Left cardiac atrium (tissue), 4 donors: Measurements from ENCODE around the gene HLA-DOB. TPM values are rescaled to one million over a fixed set of nuclear protein-coding genes. Genes with fewer than 3 reads are reported as not detected.

Source experiments
- ATAC-seq, 2 donors: fragments of 200-7000 bp; cut with Tn5 transposase; one replicate each; pipeline ENCODE4 v1.9.1; 2020; ENCODE audit warnings: mild to moderate bottlenecking in 2 of 2, moderate library complexity in 2 of 2
- DNase-seq: peaks from one replicate; pipeline ENCODE4 v3.0.0-alpha.2; 2020
- intact Hi-C, 2 donors: fragments of 100-400 bp; cut with DNase I; formaldehyde crosslinking; loops; one replicate each; pipeline versions ENCODE4 v1.14.1 to v1.15.1; 2022 to 2023
- long read RNA-seq: library from polyadenylated mRNA; unstranded; transcript quantifications from one replicate; pipeline ENCODE4 v2.0.0, GENCODE V29; 2021
- total RNA-seq, 2 donors: library from RNA; stranded (reverse); fragmentation: NEBNext Ultra II Directional; extraction: Animal tissue kit (Norgen Biotek cat#: 25700); gene quantifications; one replicate each; pipeline ENCODE4 v1.2.1, GENCODE V29; 2021
- donor health status: DM: no; HTN: yes; CAD: no.
- donor health status: DM: no; HTN: yes; CAD: no; lungs with severe emphysema.
- donor health status: DM: yes; HTN: yes; CAD: no.
- donor health status: Dilated cardiomyopathy.

HLA-DOB gene
- under 1 TPM; 0.24 to 0.27 TPM for total RNA-seq
- long read RNA-seq, partial matches to known transcripts = 1 of 1 reads
- long read RNA-seq, other reads (novel, unspliced or antisense) = 0 of 1 reads

DNA sequence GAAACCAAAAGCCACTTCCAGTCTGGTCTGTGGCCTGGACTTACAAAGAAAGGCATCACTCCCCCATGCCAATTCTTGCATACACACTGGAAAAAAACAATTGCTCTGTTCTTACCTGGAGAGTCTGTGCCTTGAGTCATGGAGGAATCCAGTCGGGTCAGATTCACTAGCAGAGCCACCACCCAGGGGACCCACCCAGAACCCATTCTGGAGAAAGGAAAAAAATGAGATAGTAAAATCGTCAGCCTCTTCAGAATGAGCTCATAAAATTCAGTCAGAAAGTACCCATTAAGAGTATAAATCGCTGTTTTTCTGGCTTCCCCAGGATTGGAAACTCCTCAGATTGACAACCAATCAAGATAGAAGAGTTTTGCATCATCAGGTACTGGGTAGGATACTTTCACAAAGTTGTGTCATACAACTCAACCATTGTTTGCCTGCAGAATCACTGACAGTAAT, at the start of gene HLA-DOB:
Gene HLA-DOB, minus strand, starts transcription at position 257 of the 459 bp plus-strand sequence. Its CDS starts 51 bp downstream, at position 206.
- ATAC-seq (peak in 1 of 2 donors; percentile 31), DNase-seq (no peak)
- intact Hi-C loops = no loop called here

DNA sequence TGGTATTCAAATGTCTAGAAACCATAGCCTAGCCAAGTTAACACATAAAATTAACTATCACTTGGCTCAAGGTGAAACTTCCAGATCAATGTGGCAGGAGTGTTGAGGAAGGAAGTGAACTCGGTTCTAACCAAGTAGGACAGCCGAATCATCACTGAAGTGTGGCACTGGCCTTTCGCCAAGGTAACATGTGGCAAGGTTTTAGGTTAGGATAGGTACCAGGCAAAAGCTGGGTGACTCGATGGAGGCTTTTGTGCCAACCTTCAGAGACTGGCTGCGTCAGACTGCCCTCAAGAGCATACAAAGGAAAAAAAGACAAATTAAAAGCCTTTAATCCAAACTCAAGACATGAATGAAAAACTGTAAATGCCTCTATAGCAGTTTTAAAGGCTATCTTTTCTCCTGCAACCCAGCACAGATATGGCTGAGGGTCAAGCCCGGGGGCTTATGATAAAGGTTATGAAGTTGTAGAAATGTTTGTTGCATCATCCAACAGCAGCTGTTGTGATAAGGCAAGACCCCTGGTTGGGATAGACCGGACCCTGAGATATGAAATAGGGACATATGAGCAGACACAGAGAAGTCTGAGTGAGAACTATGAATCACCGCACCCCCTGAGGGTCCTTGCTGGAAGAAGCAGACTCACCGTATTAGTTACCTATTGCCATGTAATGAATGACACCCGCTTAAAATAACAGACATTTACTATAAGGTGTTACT, 49.1 kb upstream of the HLA-DOB start:
- no peak for ATAC-seq
- DNase-seq = no peak
- intact Hi-C loops = loop anchor here in 1 of 2 donors (5.0 kb wide), 2 partner anchors 39 to 454 kb away; no protein-coding TSS in a partner anchor

DNA sequence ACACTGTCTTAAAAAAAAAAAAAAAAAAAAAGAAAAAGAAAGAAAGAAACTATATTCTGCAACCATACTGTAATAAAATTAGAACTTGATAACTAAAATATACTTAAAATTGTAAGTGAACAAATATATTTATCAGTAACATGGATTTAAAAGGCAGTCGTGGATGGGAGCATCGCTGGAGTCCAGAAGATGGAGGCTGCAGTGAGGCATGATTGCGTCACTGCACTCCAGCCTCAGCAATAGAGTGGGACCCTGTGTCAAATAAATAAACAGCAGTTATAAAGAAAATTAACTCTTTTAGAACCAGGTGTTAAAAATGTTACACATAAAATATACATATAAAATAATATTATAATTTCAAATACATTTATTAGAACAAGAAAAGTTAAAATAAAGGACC, 45.9 kb upstream of the HLA-DOB start:
- no peak for ATAC-seq
- intact Hi-C loops = no loop called here
- no peak for DNase-seq

DNA sequence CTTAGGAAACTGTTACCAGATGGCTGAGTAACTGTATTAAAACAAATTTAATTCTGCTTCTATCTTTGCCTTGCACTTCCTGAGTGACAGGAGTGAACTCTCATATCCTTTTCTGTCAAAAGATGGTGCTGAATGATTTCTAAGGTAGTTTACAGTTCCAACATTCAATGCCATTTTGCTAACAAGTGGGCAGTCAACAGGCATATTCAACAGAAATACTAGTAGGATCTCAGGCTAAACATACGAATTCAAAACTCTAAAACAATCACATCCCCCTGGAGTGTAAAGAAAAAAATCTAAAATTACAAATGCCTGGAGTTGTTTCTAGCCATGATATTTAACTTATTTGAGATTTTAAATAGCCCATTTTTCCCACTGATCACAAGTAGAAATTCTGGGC, 43.9 kb upstream of the HLA-DOB start:
- intact Hi-C loops = no loop called here
- no peak for DNase-seq
- ATAC-seq = no peak

DNA sequence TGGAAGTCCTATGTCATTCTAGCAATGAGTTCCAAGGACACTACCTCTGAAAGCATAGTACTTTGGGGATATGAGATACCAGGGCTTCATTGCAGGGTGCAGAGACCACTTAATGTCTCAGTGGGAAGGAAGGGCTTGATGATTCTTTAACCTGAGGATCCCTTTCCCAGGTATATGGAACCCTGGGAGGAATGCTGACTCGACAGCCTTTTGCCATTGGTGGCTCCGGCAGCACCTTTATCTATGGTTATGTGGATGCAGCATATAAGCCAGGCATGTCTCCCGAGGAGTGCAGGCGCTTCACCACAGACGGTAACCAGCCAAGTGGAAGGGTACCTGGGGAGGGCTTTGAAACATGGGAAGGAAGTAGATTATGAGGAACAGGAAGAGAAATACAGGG, 41.4 kb upstream of the HLA-DOB start:
- no peak for DNase-seq
- intact Hi-C loops = no loop called here
- no peak for ATAC-seq

DNA sequence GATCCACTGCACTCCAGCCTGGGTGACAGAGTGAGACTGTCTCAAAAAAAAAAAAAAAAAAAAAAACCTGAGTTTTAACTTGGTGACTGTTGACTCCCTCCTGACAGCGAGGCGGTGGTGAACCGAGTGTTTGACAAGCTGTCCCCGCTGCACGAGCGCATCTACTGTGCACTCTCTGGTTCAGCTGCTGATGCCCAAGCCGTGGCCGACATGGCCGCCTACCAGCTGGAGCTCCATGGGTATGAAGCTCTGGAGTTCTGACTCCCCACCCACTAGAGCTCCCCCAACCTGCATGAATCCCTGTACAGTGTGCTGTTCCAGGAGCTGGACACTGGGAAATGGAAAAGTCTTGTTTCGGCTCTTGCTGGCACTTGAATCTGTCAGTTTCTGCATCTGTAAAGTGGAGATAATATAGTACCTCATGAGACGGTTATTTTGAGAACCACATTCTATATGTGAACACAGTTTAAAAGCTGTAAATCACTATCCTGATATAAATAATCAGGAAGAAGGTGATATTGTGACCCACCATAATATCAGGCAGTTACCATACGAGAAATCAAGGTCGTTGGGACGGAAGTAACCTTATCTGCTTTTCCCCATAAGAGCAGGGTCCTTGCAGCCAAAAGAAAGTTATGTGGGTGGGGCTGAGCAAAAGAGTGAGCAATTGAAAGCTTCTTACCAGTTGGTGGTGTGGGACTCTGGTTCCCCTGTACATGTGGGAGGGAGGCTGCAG, 40.5 kb upstream of the HLA-DOB start:
- intact Hi-C loops = no loop called here
- no peak for ATAC-seq

DNA sequence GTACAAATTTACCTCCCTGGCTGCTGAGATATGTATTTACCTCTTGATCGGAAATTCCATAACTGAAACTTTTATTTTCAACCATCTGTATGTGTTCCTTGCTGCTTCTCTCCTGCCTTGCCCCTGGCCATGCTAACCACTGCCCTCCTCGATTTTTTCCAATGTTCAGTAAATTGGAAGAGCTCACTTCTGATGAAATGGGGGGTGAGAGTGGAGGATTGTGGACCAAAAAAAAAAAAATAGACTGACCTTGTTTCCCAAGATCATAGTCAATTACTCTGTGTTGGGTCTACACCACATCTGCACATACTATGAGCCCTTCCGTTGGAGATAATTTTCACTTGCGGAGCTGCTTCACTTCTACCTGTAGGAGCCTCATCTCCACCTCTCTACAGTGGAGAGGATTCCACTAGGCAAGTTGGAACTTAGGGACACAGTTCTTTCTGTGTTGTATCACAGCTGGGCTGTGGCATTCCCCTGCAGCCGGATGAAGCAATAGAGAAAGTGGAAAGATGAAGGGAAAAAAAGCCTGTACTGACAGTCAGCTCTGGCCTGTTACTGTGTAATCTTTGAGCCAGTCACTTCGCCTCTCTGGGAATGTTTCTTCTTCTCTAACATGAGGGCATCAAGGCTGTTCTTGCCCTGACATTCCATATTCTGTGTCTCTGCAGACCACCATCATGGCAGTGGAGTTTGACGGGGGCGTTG, 38.8 kb upstream of the HLA-DOB start:
- DNase-seq (no peak), ATAC-seq (no peak)
- intact Hi-C loops = no loop called here

More for the DNA sequence above, 40.5 kb upstream of the HLA-DOB start:
- DNase-seq = no peak

DNA sequence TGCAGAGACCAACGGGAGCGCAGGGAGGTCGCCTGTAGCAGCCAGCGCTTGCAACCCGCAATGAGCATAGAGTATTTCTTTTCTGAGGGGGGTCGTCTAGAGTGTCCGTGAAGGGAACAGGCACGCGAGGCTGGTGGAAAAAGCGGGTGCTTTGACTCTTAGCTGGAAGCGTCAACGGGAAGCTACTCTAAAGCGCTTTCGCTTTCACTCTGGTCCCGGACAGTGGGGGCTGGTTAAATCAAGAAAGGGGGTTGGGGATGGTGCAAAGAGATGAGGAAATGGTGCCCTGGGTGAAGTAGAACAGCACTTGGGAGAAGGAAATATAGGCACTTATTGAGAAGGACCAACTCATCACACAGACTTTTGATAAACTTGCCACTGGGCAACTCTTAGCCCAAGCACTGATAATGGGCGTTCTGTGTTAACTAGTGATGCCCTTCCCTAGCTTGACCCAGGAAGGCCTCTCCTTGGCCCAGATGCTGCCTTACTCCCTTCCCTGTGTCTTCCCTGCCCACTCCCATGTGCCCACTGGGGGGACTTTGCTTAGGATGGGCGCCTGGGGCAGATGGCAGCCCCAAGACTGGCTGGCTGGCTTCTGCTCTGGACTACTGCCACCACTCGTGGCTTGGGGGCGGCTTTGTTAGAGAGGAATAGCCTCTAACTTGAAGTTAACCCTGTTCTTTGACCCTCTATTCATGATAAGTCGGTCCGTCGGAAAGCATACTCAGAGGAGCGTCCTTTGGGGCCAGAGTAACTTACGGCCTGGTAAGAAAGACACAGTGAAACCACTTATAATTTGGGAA, 37.8 kb upstream of the HLA-DOB start:
- ATAC-seq (peak; percentile 21 to 40), DNase-seq (peak; percentile 42)
- intact Hi-C loops = no loop called here

DNA sequence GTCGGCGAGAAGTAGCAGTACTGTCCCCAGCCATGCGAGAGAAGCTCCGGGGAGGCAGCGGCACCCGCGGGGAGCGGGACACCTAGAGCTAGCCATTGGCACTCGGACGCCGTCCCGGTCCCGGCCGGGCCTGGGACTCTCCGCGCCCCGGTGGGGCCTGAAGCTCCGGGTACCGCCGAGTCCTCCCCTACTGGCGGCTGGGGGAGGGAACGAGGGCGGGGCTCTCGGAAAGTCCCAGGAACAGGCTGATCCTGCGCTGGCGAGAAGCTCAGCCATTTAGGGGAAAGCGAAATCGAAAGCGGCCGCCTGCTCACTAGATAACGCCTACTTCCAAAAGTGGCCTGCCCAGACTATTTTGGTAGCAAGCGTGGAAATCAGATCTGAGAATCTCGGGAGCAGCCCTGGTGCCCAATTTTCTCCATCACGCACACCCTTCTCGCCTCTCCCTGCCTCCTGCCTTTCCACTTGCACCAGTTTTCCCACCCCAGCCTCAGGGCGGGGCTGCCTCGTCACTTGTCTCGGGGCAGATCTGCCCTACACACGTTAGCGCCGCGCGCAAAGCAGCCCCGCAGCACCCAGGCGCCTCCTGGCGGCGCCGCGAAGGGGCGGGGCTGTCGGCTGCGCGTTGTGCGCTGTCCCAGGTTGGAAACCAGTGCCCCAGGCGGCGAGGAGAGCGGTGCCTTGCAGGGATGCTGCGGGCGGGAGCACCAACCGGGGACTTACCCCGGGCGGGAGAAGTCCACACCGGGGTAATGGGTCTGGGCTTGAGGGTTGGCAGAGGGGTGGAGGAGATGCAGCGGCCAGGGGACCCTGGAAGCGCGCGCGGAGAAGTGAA, 37.0 kb upstream of the HLA-DOB start, which contains the start of the genes PSMB9 and TAP1:
Gene PSMB9, plus strand, starts transcription at position 652 of the 835 bp plus-strand sequence. Its CDS starts 38 bp downstream, at position 690.
Gene TAP1, minus strand, starts transcription at position 164 of the 835 bp plus-strand sequence. Its CDS starts 68 bp downstream, at position 96.
- ATAC-seq = peak; percentile 95
- DNase-seq = peak; percentile 97
- intact Hi-C loops = no loop called here

DNA sequence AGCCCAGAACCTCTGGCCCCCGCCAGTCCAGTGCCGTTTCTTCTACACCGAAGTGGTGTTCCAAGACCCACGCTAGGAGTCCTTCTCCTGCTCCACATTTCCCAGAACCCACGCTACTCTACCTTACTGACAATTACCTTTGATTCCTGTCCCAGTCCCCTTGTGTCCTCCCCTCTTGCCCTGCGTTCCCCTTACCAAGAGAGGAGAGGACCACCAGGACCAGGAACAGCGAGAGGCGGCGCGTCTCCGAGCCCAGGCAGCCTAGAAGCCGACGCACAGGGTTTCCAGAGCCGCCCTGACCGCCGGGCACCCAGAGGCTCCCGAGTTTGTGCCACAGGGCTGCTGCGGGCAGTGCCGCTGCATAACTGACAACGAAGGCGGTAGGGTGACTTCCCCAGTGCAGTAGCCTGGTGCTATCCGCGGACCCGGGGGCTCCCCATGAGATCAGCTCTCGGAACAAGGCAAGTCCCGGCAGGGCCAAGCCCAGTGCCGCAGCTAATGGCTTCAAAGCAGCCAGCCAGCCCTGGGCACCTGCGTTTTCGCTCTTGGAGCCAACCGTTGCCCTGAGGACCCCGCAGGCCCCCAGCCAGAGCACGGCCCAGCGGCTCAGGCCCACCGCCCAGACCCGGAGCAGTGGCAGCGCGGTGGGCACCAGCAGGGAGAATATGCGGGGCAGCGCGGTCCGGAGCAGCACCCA, 36.2 kb upstream of the HLA-DOB start:
- ATAC-seq (peak; percentile 35 to 45), DNase-seq (no peak)
- intact Hi-C loops = no loop called here

DNA sequence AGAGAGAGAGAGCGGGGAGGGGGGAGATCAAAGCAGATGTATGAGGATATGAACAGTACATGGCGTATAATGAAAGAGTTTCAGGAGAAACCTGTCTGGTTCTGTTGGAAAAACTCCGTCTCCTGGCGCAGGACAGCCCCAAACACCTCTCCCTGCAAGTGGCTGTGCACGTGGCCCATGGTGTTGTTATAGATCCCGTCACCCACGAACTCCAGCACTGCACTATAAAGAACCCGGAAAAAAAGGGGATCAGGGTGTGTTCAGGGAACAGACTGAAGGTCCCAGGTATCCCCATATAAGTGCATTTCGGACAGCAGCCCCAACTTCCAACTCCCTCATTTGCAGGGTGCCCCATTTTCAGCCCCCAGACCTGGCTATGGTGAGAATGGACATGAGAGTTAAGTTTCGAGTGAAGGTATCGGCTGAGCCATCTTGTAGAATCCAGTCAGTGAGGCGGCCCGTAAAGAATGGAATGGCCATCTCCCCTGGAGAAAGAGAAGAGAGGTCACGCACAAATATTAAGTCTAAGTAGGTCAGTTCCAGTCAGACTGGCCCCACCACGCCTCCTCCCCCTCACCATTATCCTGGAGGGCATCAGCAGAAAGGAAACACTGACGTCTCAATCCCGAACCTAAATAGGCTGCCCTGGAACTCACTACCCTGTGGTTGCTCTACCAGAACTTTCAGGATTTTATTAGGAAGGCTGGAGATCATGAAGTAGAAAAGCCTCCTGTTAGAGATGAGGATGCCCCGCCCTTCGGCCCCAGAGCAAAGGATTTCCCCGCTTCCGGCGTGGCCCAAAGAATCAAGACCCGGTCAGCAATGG, 35.4 kb upstream of the HLA-DOB start:
- intact Hi-C loops = no loop called here
- peak in 1 of 2 donors; percentile 3 for ATAC-seq
- peak; percentile 65 for DNase-seq

DNA sequence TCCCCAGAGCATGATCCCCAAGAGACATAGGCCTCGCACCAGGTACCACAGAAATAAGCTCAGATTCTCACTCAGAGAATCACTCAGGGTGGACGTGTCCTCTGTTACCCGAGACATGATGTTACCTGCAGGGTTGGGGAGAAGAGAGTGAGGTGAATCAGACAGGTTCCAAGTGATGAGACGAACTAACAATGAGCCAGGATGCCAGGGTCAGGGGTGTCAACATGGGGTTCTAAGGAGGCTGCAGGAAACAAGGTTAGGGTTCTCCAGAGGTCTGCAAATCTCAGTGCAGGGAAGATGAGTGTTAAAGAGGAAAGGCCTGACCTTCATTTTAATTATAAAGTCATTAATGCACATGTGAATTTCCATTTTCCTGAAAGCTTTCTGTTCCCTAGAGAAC, 34.2 kb upstream of the HLA-DOB start:
- ATAC-seq (no peak), DNase-seq (no peak)
- intact Hi-C loops = no loop called here

DNA sequence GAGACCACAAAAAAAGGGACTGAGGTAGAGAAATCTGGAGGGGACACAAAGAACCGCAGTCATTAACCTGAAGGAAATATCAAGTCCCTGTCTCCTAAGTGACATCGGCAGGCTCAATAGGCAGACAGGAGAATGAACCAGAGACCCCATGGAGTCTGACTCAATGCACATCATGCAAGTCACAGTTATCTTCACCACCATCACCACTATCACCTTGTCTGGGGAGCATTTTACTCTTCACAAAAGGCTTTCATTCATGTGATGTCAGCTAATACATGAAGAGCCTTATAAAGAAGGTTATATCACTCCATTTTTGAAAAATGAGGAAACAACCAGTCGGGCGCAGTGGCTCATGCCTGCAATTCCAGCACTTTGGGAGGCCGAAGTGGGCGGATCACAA, 32.3 kb upstream of the HLA-DOB start:
- no peak for DNase-seq
- ATAC-seq = no peak
- intact Hi-C loops = no loop called here

DNA sequence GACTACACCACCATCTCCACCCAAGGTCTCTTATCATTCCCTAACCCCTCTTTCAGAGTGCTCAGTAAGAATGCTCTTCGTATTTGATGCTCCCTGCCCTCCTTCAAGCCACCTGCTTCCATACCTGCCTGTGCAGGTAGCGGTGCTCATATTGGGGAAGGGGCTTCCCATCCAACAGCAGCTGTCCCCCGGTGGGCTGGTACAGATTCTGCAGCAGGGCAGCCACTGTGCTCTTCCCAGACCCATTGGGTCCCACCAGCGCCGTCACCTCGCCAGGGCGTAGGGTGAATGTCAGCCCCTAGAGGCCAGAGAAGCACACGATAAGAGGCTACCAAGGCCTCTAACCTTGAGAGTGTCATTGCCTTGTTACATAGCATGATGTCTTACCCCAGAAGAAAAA, 31.0 kb upstream of the HLA-DOB start:
- DNase-seq (no peak), ATAC-seq (no peak)
- intact Hi-C loops = no loop called here

DNA sequence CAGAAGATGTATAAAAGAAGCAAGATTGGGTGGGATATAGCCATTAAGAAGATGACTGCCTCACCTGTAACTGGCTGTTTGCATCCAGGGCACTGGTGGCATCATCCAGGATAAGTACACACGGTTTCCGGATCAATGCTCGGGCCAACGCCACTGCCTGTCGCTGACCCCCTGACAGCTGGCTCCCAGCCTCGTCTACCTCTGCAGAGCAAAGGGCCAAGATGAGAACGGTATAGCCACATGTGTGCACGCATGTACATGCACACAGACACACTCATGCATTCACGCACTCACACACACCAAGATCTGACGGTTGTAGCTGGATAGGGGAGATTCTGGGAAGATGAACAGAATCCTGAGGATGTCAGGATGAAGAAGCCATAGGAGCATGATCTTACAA, 30.2 kb upstream of the HLA-DOB start:
- DNase-seq (no peak), ATAC-seq (no peak)
- intact Hi-C loops = no loop called here

DNA sequence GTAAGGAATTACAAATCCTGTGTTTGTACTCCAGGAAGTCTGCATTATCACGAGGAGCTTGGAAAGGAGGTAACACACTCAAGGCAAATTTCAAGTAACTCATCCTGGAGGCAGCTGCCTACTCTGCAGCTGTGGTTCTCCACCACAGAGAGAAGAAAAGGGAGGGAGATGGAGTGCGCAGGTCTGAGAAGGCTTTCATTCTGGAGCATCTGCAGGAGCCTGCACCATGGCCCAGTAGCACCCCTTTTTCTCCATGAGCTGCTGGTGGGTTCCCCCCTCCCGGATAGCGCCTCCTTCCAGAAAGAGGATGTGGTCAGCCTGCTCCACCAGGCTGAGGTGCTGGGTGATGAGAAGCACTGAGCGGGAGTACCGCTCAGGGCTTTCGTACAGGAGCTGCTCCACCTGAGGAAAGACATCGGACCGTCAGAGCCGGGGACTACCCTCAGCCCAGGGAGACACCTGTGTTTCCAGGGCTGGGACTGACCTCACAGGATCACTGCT, 28.6 kb upstream of the HLA-DOB start:
- ATAC-seq = no peak
- intact Hi-C loops = no loop called here
- DNase-seq = no peak
